IMR-90 (cell line): ENCODE data around the gene SYTL4. TPM values are rescaled to one million over a fixed set of nuclear protein-coding genes. Genes with fewer than 3 reads are reported as not detected.

Experiments
- ATAC-seq: fragments of 200-7000 bp; cut with Tn5 transposase; 2 replicates; pipeline ENCODE4 v1.9.1; 2020; ENCODE audit warnings: low read depth, mild to moderate bottlenecking, moderate library complexity
- Bru-seq: library from RNA; stranded (reverse); fragments of 400-500 nt; gene quantifications from one replicate; lab custom pipeline; 2021; lab: Mats Ljungman, UMichigan
- BruChase-seq, 2 experiments: library from RNA; stranded (reverse); fragments of 400-500 nt; gene quantifications; one replicate each; lab custom pipeline; 2021; lab: Mats Ljungman, UMichigan
- BruUV-seq: library from RNA; stranded (reverse); fragments of 400-500 nt; replicated peaks from 2 replicates; lab custom pipeline; 2021; lab: Mats Ljungman, UMichigan
- CTCF ChIA-PET: fragments of 300-600 bp; formaldehyde crosslinking; extraction: SDS; loops from one replicate; lab custom pipeline; 2021; ENCODE audit warnings: antibody characterized with exemption; lab: Yijun Ruan, JAX
- POLR2A ChIA-PET: fragments of 300-600 bp; sonication (Branson Sonifier 250); formaldehyde crosslinking; loops from one replicate; lab custom pipeline; 2022; ENCODE audit warnings: antibody characterized with exemption; ENCODE audit not compliant: unreplicated experiment; lab: Charles Lee
- DNase-seq: peaks from one replicate; pipeline ENCODE4 v3.0.0; 2013
- H2AFZ ChIP-seq: replicated peaks from 2 replicates; pipeline ENCODE3; 2013; ENCODE audit warnings: low read length, mild to moderate bottlenecking; ENCODE audit not compliant: poor library complexity
- H2AK5ac ChIP-seq: 2 replicates; pipeline ENCODE4 v1.6.1; 2013; ENCODE audit warnings: low read depth, low read length, inconsistent platforms
- H2AK9ac ChIP-seq: replicated peaks from 2 replicates; pipeline ENCODE3; 2013; ENCODE audit warnings: mild to moderate bottlenecking, low read depth, low read length, moderate library complexity; ENCODE audit not compliant: poor library complexity
- H2BK120ac ChIP-seq: 2 replicates; pipeline ENCODE4 v1.6.1; 2013; ENCODE audit warnings: low read depth, low read length, inconsistent platforms
- H2BK15ac ChIP-seq: 3 replicates; pipeline ENCODE4 v1.6.1; 2013; ENCODE audit warnings: low read depth, low read length, inconsistent platforms
- H2BK20ac ChIP-seq: 2 replicates; pipeline ENCODE4 v1.6.1; 2013; ENCODE audit warnings: low read depth, mild to moderate bottlenecking, inconsistent platforms, low read length, moderate library complexity
- H2BK5ac ChIP-seq: 2 replicates; pipeline ENCODE4 v1.6.1; 2013; ENCODE audit warnings: mild to moderate bottlenecking, low read depth, low read length, inconsistent platforms; ENCODE audit not compliant: poor library complexity, severe bottlenecking
- H3K14ac ChIP-seq: replicated peaks from 2 replicates; pipeline ENCODE4 v1.6.1; 2013; ENCODE audit warnings: low read depth, low read length, inconsistent platforms
- H3K18ac ChIP-seq: 2 replicates; pipeline ENCODE4 v1.6.1; 2013; ENCODE audit warnings: low read depth, low read length, control low read depth
- H3K23ac ChIP-seq: 2 replicates; pipeline ENCODE4 v1.6.1; 2013; ENCODE audit warnings: low read depth, low read length, inconsistent platforms
- H3K27ac ChIP-seq: 2 replicates; pipeline ENCODE4 v1.5.1; 2013; ENCODE audit warnings: mild to moderate bottlenecking, control low read depth, low read length; ENCODE audit not compliant: insufficient read depth
- H3K27me3 ChIP-seq: 2 replicates; pipeline ENCODE4 v1.6.1; 2013; ENCODE audit warnings: low read length; ENCODE audit not compliant: control insufficient read depth, insufficient read depth
- H3K36me3 ChIP-seq: 2 replicates; pipeline ENCODE4 v1.6.1; 2013; ENCODE audit warnings: low read length, mixed read lengths; ENCODE audit not compliant: control insufficient read depth, insufficient read depth
- H3K4ac ChIP-seq: 2 replicates; pipeline ENCODE4 v1.6.1; 2013; ENCODE audit warnings: low read depth, low read length, inconsistent platforms
- H3K4me1 ChIP-seq: 2 replicates; pipeline ENCODE4 v1.6.1; 2013; ENCODE audit warnings: low read length, mixed read lengths; ENCODE audit not compliant: control insufficient read depth, insufficient read depth
- H3K4me2 ChIP-seq: 2 replicates; pipeline ENCODE4 v1.6.1; 2013; ENCODE audit warnings: low read depth, mild to moderate bottlenecking, control low read depth, low read length, moderate library complexity
- H3K4me3 ChIP-seq: 2 replicates; pipeline ENCODE4 v1.5.1; 2013; ENCODE audit warnings: low read depth, mild to moderate bottlenecking, control low read depth, low read length, moderate library complexity; ENCODE audit not compliant: insufficient read depth
- H3K56ac ChIP-seq: 2 replicates; pipeline ENCODE4 v1.6.1; 2013; ENCODE audit warnings: low read length, inconsistent platforms; ENCODE audit not compliant: insufficient read depth; ENCODE audit errors: extremely low read depth
- H3K79me1 ChIP-seq, 2 experiments: 2 replicates each; pipeline ENCODE4 v1.6.1; 2013; ENCODE audit warnings: low read length in 2 of 2, inconsistent platforms in 1 of 2, low read depth in 1 of 2
- H3K9ac ChIP-seq: 2 replicates; pipeline ENCODE4 v1.6.1; 2013; ENCODE audit warnings: low read depth, low read length, control low read depth
- H3K9me1 ChIP-seq: 2 replicates; pipeline ENCODE4 v1.6.1; 2013; ENCODE audit warnings: low read length, inconsistent platforms; ENCODE audit not compliant: insufficient read depth
- H3K9me3 ChIP-seq: 2 replicates; pipeline ENCODE4 v1.6.1; 2013; ENCODE audit warnings: low read length; ENCODE audit not compliant: control insufficient read depth, insufficient read depth
- H4K20me1 ChIP-seq: 2 replicates; pipeline ENCODE4 v1.6.1; 2013; ENCODE audit warnings: low read length, inconsistent platforms; ENCODE audit not compliant: insufficient read depth
- H4K5ac ChIP-seq: 2 replicates; pipeline ENCODE4 v1.6.1; 2013; ENCODE audit warnings: mild to moderate bottlenecking, low read depth, low read length, control low read depth
- H4K8ac ChIP-seq, 2 experiments: 2 replicates each; pipeline ENCODE4 v1.6.1; 2013; ENCODE audit warnings: low read depth in 2 of 2, low read length in 2 of 2, control low read depth in 1 of 2, inconsistent platforms in 1 of 2
- H4K91ac ChIP-seq: 2 replicates; pipeline ENCODE4 v1.6.1; 2013; ENCODE audit warnings: low read depth, low read length, inconsistent platforms; ENCODE audit not compliant: insufficient read depth
- FOS ChIP-seq: fragments of 150-350 bp; IDR thresholded peaks from 2 replicates; pipeline ENCODE4 v1.6.1; 2016; ENCODE audit warnings: low read depth, low read length
- MAZ ChIP-seq: IDR thresholded peaks from 2 replicates; pipeline ENCODE4 v1.6.1; 2012; ENCODE audit warnings: low read depth, mild to moderate bottlenecking, low read length, improper control_type of control experiment, moderate library complexity, borderline replicate concordance
- MXI1 ChIP-seq: IDR thresholded peaks from 2 replicates; pipeline ENCODE4 v1.6.1; 2012; ENCODE audit warnings: low read depth, mild to moderate bottlenecking, low read length, moderate library complexity, borderline replicate concordance
- POLR2A ChIP-seq: IDR thresholded peaks from 2 replicates; pipeline ENCODE4 v1.6.1; 2012; ENCODE audit warnings: mild to moderate bottlenecking, low read depth, low read length
- RAD21 ChIP-seq: IDR thresholded peaks from 2 replicates; pipeline ENCODE4 v1.6.1; 2012; ENCODE audit warnings: low read length, improper control_type of control experiment
- RCOR1 ChIP-seq: IDR thresholded peaks from 2 replicates; pipeline ENCODE4 v1.6.1; 2012; ENCODE audit warnings: mild to moderate bottlenecking, low read length, improper control_type of control experiment; ENCODE audit not compliant: insufficient replicate concordance
- RFX5 ChIP-seq: IDR thresholded peaks from 2 replicates; pipeline ENCODE4 v1.8.0; 2012; ENCODE audit warnings: low read depth, mild to moderate bottlenecking, low read length, moderate library complexity
- SMC3 ChIP-seq: fragments of 150-350 bp; IDR thresholded peaks from 2 replicates; pipeline ENCODE4 v1.6.1; 2016; ENCODE audit warnings: low read depth, mild to moderate bottlenecking, antibody characterized with exemption, low read length, moderate library complexity
- whole genome bisulfite sequencing, 2 experiments: methylation state at CpG; one replicate each; pipeline versions ENCODE4 v1.1.5 to v1.1.7; 2013; ENCODE audit warnings: missing lambda C conversion rate in 2 of 2; ENCODE audit not compliant: insufficient read length in 1 of 2; ENCODE audit errors: extremely low coverage in 2 of 2; 5-methylcytosine and 5-hydroxymethylcytosine counted together
- dilution Hi-C: fragments of 300-500 bp; cut with HindIII; formaldehyde crosslinking; loops from one replicate; pipeline ENCODE4 v1.14.3; 2018; ENCODE audit warnings: low sequenced_read_pairs; ENCODE audit not compliant: unreplicated experiment
- in situ Hi-C: fragments of 300-500 bp; cut with MboI; formaldehyde crosslinking; loops from 3 replicates; pipeline ENCODE4 v1.14.3; 2019; ENCODE audit warnings: low sequenced_read_pairs, inconsistent platforms, mixed read lengths
- intact Hi-C: fragments of 100-400 bp; cut with micrococcal nuclease; formaldehyde crosslinking; loops from 2 replicates; pipeline ENCODE4 v1.10.0; 2022
- long read RNA-seq: library from polyadenylated mRNA; unstranded; transcript quantifications from one replicate; pipeline ENCODE4 v2.0.0, GENCODE V29; 2021; ENCODE audit not compliant: unreplicated experiment
- polyA plus RNA-seq, 3 experiments: library from polyadenylated mRNA; depleted of rRNA; stranded (reverse); fragments of >200 nt; gene quantifications; 2 replicates each; pipeline ENCODE4 v1.2.3, GENCODE V29; 2012; ENCODE audit warnings: low replicate concordance in 1 of 3
- total RNA-seq: library from RNA; depleted of rRNA; stranded (reverse); fragments of >200 nt; gene quantifications from 2 replicates; pipeline ENCODE4 v1.2.3, GENCODE V29; 2012; rRNA removed
- TF ChIP-seq, protein P1 (sequence below): fragments of 150-350 bp; IDR thresholded peaks from 2 replicates; pipeline ENCODE4 v1.6.1; 2016; ENCODE audit warnings: low read depth, mild to moderate bottlenecking, low read length, moderate library complexity, borderline replicate concordance
- TF ChIP-seq, protein P2 (sequence below): fragments of 150-350 bp; IDR thresholded peaks from 2 replicates; pipeline ENCODE4 v1.6.1; 2017; ENCODE audit warnings: mild to moderate bottlenecking, antibody characterized with exemption, low read length, low read depth

The SYTL4 gene
- total RNA-seq = 2.3 and 3.1 TPM in 2 replicates
- polyA plus RNA-seq (2012; rRNA removed) = 1.6 and 2.4 TPM in 2 replicates
- 0.31 and 0.86 TPM in 2 replicates for polyA plus RNA-seq (2012; cell fraction: cytosol; rRNA removed)
- 0.74 and 5.4 TPM in 2 replicates for polyA plus RNA-seq (2012; cell fraction: nucleus; rRNA removed; ENCODE audit: low replicate concordance)
- percentile 41 among the genes with signal in this experiment for Bru-seq, nascent RNA
- BruChase-seq, experiment 1, labeled RNA remaining after a 6-hour chase = percentile 57 among the genes with signal in this experiment
- BruChase-seq, experiment 2, labeled RNA remaining after a 2-hour chase = percentile 55 among the genes with signal in this experiment
- long read RNA-seq = 0 reads

DNA sequence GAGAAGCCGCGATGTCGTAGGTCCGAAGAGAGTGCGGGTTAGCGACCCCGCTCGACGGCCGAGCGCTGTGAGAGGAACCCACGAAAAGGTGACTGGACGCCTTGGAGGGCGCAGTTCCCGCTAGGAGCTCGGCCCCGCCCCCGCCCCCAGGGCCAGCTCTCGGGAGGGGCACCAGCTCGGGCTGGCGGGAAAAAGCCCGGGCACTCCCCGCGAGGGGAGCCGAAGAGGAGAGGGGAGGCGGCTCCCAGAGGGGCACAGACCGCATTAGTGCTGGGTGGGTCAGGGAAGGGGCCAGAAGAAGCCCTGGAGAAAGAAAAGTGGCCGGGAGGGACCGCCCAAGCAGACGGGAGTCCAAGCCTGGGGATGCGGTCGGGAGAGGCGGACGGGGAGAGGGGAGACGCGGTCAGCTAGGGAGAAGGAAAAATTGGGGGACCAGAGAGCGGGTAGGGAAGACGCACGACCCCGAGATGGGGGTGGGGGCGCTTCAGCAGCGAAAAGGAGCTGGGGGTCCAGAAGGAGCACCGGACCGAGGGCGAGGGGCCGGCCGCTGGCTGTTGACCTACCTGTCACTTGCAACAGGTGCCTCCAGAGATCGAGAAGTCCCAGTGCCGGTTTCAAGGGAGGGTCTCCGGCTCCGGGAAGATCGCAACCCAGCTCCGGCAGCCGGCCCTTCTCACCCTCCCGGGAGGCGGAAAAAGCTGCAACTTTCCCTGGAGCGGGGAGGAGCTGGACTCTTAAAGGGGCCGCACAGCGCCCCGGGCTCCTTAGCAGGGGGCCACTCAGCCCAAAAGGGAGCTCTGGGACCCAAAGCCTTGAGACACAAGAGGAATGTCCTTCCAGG, at the start of gene SYTL4:
Gene SYTL4, minus strand, starts transcription at position 681 of the 841 bp plus-strand sequence. CDS start 30,084 bp downstream, outside the sequence.
- Histone ChIP-seq H3K27ac (no peak within 1 kb of the TSS), H3K4me1 (peaks cover 2% of the 10 kb centered on the region; the same call in 1 of the 2 replicates), H3K9me1 (no peaks in the 10 kb centered on the region), H4K8ac (peak within 1 kb of the TSS in 1 of 2 experiments; percentile 15; a peak in 1 of 4 replicates), H2BK5ac (no peak within 1 kb of the TSS), H3K27me3 (peaks cover 4% of the 10 kb centered on the region), H3K36me3 (no peaks in the 10 kb centered on the region), H4K20me1 (no peaks in the 10 kb centered on the region), H3K9ac (peak within 1 kb of the TSS; percentile 32; the same call in 1 of the 2 replicates), H4K91ac (no peak within 1 kb of the TSS), H2AFZ (peak within 1 kb of the TSS; percentile 90), H3K9me3 (no peaks in the 10 kb centered on the region), H3K18ac (no peak within 1 kb of the TSS), H3K14ac (no peak within 1 kb of the TSS), H2BK15ac (no peak within 1 kb of the TSS), H2BK120ac (no peak within 1 kb of the TSS), H2AK5ac (no peak within 1 kb of the TSS), H2BK20ac (no peak within 1 kb of the TSS), H3K79me1 (no peaks in the 10 kb centered on the region), H3K4me3 (peak within 1 kb of the TSS; percentile 62), H4K5ac (no peak within 1 kb of the TSS), H3K56ac (no peak within 1 kb of the TSS), H3K23ac (0 out of 2 replicates have a peak within 1 kb of the TSS, but pooled peaks have one; percentile 33), H3K4ac (no peak within 1 kb of the TSS), H2AK9ac (peak within 1 kb of the TSS; percentile 30), H3K4me2 (peak within 1 kb of the TSS; percentile 96)
- in situ Hi-C loops = no loop called here
- DNase-seq (no peak), ATAC-seq (peak; percentile 92)
- BruUV-seq = no TSS peak
- 20% methylated on average over 17 of the region's 60 CpGs; no CpG with 5 or more reads in 1 of the 2 experiments for WGBS, 2 experiments
- ChIA-PET POLR2A (no interaction called here), CTCF (interaction anchor here (1.4 kb wide), 1 partner anchor 37 kb away, joined by 5 read pairs; no protein-coding TSS in a partner anchor)
- TF ChIP-seq SMC3 = no peak
- no peak for TF ChIP-seq POLR2A
- TF ChIP-seq RCOR1 = no peak
- TF ChIP-seq RAD21 = no peak
- TF ChIP-seq MAZ = no peak
- no peak for TF ChIP-seq RFX5
- no peak for TF ChIP-seq MXI1
- no peak for TF ChIP-seq FOS
- TF ChIP-seq, protein P1, sequence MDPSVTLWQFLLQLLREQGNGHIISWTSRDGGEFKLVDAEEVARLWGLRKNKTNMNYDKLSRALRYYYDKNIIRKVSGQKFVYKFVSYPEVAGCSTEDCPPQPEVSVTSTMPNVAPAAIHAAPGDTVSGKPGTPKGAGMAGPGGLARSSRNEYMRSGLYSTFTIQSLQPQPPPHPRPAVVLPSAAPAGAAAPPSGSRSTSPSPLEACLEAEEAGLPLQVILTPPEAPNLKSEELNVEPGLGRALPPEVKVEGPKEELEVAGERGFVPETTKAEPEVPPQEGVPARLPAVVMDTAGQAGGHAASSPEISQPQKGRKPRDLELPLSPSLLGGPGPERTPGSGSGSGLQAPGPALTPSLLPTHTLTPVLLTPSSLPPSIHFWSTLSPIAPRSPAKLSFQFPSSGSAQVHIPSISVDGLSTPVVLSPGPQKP = no peak
- TF ChIP-seq, protein P2, sequence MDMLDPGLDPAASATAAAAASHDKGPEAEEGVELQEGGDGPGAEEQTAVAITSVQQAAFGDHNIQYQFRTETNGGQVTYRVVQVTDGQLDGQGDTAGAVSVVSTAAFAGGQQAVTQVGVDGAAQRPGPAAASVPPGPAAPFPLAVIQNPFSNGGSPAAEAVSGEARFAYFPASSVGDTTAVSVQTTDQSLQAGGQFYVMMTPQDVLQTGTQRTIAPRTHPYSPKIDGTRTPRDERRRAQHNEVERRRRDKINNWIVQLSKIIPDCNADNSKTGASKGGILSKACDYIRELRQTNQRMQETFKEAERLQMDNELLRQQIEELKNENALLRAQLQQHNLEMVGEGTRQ = no peak
- dilution Hi-C loops = no loop called here
- intact Hi-C loops = no loop called here
